Choroid plexus epithelial cell (primary cell): ENCODE data around the gene CNDP1.

ENCODE experiments used
- DNase-seq: peaks from one replicate; pipeline ENCODE4 v3.0.0-alpha.2; 2010; ENCODE audit warnings: low read depth
- H3K4me3 ChIP-seq: 2 replicates; pipeline ENCODE4 v1.5.1; 2011; ENCODE audit warnings: low read depth, mild to moderate bottlenecking, control low read depth, low read length, moderate library complexity
- TF ChIP-seq, protein P1 (sequence below): conservative IDR thresholded peaks from 2 replicates; pipeline ENCODE4 v1.5.1; 2011; ENCODE audit warnings: low read depth, mild to moderate bottlenecking, control low read depth, inconsistent platforms, low read length, moderate library complexity

CNDP1 gene

GRCh38 chr18:74528478-74528877 is 5.8 kb upstream of the CNDP1 start:
- DNase-seq, result no peak
- TF ChIP-seq, protein P1, sequence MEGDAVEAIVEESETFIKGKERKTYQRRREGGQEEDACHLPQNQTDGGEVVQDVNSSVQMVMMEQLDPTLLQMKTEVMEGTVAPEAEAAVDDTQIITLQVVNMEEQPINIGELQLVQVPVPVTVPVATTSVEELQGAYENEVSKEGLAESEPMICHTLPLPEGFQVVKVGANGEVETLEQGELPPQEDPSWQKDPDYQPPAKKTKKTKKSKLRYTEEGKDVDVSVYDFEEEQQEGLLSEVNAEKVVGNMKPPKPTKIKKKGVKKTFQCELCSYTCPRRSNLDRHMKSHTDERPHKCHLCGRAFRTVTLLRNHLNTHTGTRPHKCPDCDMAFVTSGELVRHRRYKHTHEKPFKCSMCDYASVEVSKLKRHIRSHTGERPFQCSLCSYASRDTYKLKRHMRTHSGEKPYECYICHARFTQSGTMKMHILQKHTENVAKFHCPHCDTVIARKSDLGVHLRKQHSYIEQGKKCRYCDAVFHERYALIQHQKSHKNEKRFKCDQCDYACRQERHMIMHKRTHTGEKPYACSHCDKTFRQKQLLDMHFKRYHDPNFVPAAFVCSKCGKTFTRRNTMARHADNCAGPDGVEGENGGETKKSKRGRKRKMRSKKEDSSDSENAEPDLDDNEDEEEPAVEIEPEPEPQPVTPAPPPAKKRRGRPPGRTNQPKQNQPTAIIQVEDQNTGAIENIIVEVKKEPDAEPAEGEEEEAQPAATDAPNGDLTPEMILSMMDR, result no peak
- H3K4me3 ChIP-seq, result no peak overlapping the region

DNA sequence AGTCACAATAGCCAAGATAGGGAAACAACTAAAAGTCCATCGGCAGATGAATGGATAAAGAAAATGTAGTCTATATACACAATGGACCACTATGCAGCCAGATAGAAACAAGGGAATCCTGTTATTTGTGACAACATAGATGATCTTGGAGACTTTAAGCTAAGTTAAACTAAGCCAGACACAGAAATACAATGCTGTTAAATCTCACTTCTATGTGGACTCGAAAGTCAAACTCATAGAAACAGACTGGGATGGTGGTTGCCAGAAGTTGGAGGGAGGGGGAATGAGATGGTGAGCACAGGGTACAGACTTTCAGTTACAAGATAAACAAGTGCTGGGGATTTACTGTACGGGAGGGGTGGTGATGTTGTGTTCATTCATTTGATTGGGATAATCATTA is 5.4 kb upstream of the CNDP1 start:
- no peak overlapping the region for H3K4me3 ChIP-seq
- no peak for DNase-seq
- TF ChIP-seq, protein P1, result no peak

- H3K4me3 ChIP-seq, result no peak overlapping the region
- no peak for DNase-seq
- TF ChIP-seq, protein P1, result no peak
These were observed 4.9 kb upstream of the CNDP1 start for GRCh38 chr18:74529378-74529777.

GRCh38 chr18:74529811-74530583 is 4.3 kb upstream of the CNDP1 start:
- no peak for DNase-seq
- H3K4me3 ChIP-seq, result no peak overlapping the region
- TF ChIP-seq, protein P1, result no peak

DNA sequence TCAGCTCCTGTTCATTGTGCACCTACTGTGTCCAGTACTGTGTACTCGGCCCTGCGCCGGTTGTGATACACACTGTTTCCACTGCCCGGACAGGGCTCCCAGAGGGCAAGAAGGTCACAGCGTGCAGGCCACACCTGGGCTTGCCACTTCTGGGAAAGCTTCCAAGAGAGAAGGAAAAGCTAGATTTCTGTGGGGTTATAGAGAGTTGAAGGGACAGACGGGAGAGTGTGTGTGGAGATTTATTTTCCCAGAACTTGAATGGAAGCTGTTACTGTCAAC is 3.8 kb upstream of the CNDP1 start:
- no peak for DNase-seq
- TF ChIP-seq, protein P1, result no peak
- no peak overlapping the region for H3K4me3 ChIP-seq

GRCh38 chr18:74531043-74531442 is 3.3 kb upstream of the CNDP1 start:
- no peak overlapping the region for H3K4me3 ChIP-seq
- DNase-seq, result no peak
- TF ChIP-seq, protein P1, result no peak

- no peak overlapping the region for H3K4me3 ChIP-seq
- TF ChIP-seq, protein P1, result no peak
- DNase-seq, result no peak
These were observed 1.7 kb upstream of the CNDP1 start for GRCh38 chr18:74532511-74533025.
